Measurements from ENCODE around the gene GBX2. TPM values are rescaled to one million over a fixed set of nuclear protein-coding genes. Genes with fewer than 3 reads are reported as not detected.
A peak's percentile ranks its signal among the peaks of the same experiment; 100 is the strongest.

GBX2 gene
- total and polyA plus RNA-seq, 2 of the 13 experiments (the other 11 are each of a cell fraction or from before 2014, with no cell fraction given) = not detected

- no peak for TF ChIP-seq NFYB (CRISPR knock-in tag; IDR thresholded peaks at IDR 0.05)
- TF ChIP-seq STAG1 (CRISPR knock-in tag; IDR thresholded peaks at IDR 0.05) = peak; percentile 90
- no peak for TF ChIP-seq TOE1 (CRISPR knock-in tag; IDR thresholded peaks at IDR 0.05)
- no peak for TF ChIP-seq ZNF550 (CRISPR knock-in tag; IDR thresholded peaks at IDR 0.05; ENCODE audit: borderline replicate concordance)
- no peak for TF ChIP-seq STAT6 (CRISPR knock-in tag; IDR thresholded peaks at IDR 0.05; ENCODE audit: borderline replicate concordance)
- 0 out of 2 replicates have a peak, but pooled peaks have one; percentile 26 for TF ChIP-seq RCOR2 (CRISPR knock-in tag; IDR thresholded peaks at IDR 0.05)
- TF ChIP-seq PAX8 (CRISPR knock-in tag; IDR thresholded peaks at IDR 0.05; ENCODE audit: borderline replicate concordance) = no peak
- peak; percentile 83 for TF ChIP-seq SMC3 (IDR thresholded peaks at IDR 0.05; ENCODE audit: low read length)
- no peak for TF ChIP-seq TFDP1 (CRISPR knock-in tag; IDR thresholded peaks at IDR 0.05; ENCODE audit: borderline replicate concordance)
- TF ChIP-seq ZNF512 (CRISPR knock-in tag; IDR thresholded peaks at IDR 0.05) = no peak
- TF ChIP-seq NFE2L1 (CRISPR knock-in tag; IDR thresholded peaks at IDR 0.05; ENCODE audit: borderline replicate concordance) = no peak
- 0 out of 2 replicates have a peak, but pooled peaks have one; percentile 35 for TF ChIP-seq RAD21 (CRISPR knock-in tag; IDR thresholded peaks at IDR 0.05)
- no peak for TF ChIP-seq ZNF7 (CRISPR knock-in tag; IDR thresholded peaks at IDR 0.05)
- TF ChIP-seq ZNF260 (CRISPR knock-in tag; IDR thresholded peaks at IDR 0.05; ENCODE audit: borderline replicate concordance, low read depth) = no peak
- TF ChIP-seq ZNF225 (CRISPR knock-in tag; IDR thresholded peaks at IDR 0.05) = no peak
- no peak for TF ChIP-seq ATF7 (IDR thresholded peaks at IDR 0.05)
- no peak for TF ChIP-seq ATF7 (CRISPR knock-in tag; IDR thresholded peaks at IDR 0.05)
- no peak for TF ChIP-seq ZC3H13 (CRISPR knock-in tag; IDR thresholded peaks at IDR 0.05)
- no peak for TF ChIP-seq ZNF670 (CRISPR knock-in tag; IDR thresholded peaks at IDR 0.05; ENCODE audit: borderline replicate concordance)
- no peak for TF ChIP-seq ZNF34 (CRISPR knock-in tag; IDR thresholded peaks at IDR 0.05; ENCODE audit: borderline replicate concordance)
- TF ChIP-seq MYPOP (CRISPR knock-in tag; IDR thresholded peaks at IDR 0.05) = no peak
- no peak for TF ChIP-seq POGZ (CRISPR knock-in tag; IDR thresholded peaks at IDR 0.05)
- no peak for TF ChIP-seq POGK (CRISPR knock-in tag; conservative IDR thresholded peaks at IDR 0.05)
Measured at GRCh38 chr2:236180831-236181453, 12.8 kb upstream of the GBX2 start (continued).
